HG03159 (cell line): ENCODE results near the gene CEP164.

Source experiments
- ATAC-seq: cut with Tn5 transposase; IDR thresholded peaks from one replicate; pipeline ENCODE4 v1.9.1; 2021; ENCODE audit warnings: mild to moderate bottlenecking, moderate library complexity; ENCODE audit not compliant: unreplicated experiment

The CEP164 gene

GRCh38 chr11:117356126-117356890 lies 28.7 kb downstream of the CEP164 start:
- no peak for ATAC-seq

- ATAC-seq = no peak
Observed at GRCh38 chr11:117361432-117361831, 33.8 kb downstream of the CEP164 start.

GRCh38 chr11:117366248-117366647 lies 38.6 kb downstream of the CEP164 start:
- no peak for ATAC-seq

- ATAC-seq = no peak
Observed at GRCh38 chr11:117366875-117367274, 39.2 kb downstream of the CEP164 start.

GRCh38 chr11:117369534-117369933 lies 41.9 kb downstream of the CEP164 start:
- no peak for ATAC-seq

- ATAC-seq = no peak
Observed at GRCh38 chr11:117371453-117371852, 43.8 kb downstream of the CEP164 start.

GRCh38 chr11:117374316-117375055 lies 46.8 kb downstream of the CEP164 start:
- no peak for ATAC-seq

GRCh38 chr11:117375960-117376359 lies 48.3 kb downstream of the CEP164 start:
- ATAC-seq = no peak

GRCh38 chr11:117376517-117376916 lies 48.9 kb downstream of the CEP164 start:
- no peak for ATAC-seq

- no peak for ATAC-seq
Observed at GRCh38 chr11:117378976-117379865, 51.6 kb downstream of the CEP164 start.

GRCh38 chr11:117380676-117381075 lies 53.0 kb downstream of the CEP164 start:
- no peak for ATAC-seq

GRCh38 chr11:117381481-117382387 lies 54.1 kb downstream of the CEP164 start:
- ATAC-seq = no peak

GRCh38 chr11:117382746-117383145 lies 55.1 kb downstream of the CEP164 start:
- ATAC-seq = no peak

- no peak for ATAC-seq
Observed at GRCh38 chr11:117384045-117384444, 56.4 kb downstream of the CEP164 start.

GRCh38 chr11:117385471-117385870 lies 57.8 kb downstream of the CEP164 start:
- ATAC-seq = no peak

- no peak for ATAC-seq
Observed at GRCh38 chr11:117385906-117386305, 58.3 kb downstream of the CEP164 start.

GRCh38 chr11:117387992-117388755 lies 60.5 kb downstream of the CEP164 start:
- no peak for ATAC-seq

- ATAC-seq = no peak
Observed at GRCh38 chr11:117390743-117391142, 63.1 kb downstream of the CEP164 start.

- no peak for ATAC-seq
Observed at GRCh38 chr11:117391181-117391580, 63.5 kb downstream of the CEP164 start.
